Neuronal stem cell (in vitro differentiated cells): ENCODE data around the gene GTF2A1L.
"Not testable (repeated sequence)": the region's sequence is repeated elsewhere in the genome, so short reads cannot be mapped to it uniquely, and the experiment has no call there.

Experiments used
- DNase-seq: peaks from one replicate; pipeline ENCODE4 v3.0.0-alpha.2; 2013; ENCODE audit warnings: low spot score
- H2AFZ ChIP-seq: one replicate; pipeline ENCODE4 v1.6.1; 2013; ENCODE audit warnings: mild to moderate bottlenecking, low read length, inconsistent platforms
- H2AK5ac ChIP-seq: 2 replicates; pipeline ENCODE4 v1.6.1; 2013; ENCODE audit warnings: low read depth, mild to moderate bottlenecking, inconsistent platforms, low read length, moderate library complexity, mixed read lengths
- H2BK120ac ChIP-seq: 2 replicates; pipeline ENCODE4 v1.6.1; 2013; ENCODE audit warnings: low read depth, mild to moderate bottlenecking, inconsistent platforms, low read length, moderate library complexity, mixed read lengths
- H2BK12ac ChIP-seq: one replicate; pipeline ENCODE4 v1.6.1; 2013; ENCODE audit warnings: low read length, inconsistent platforms
- H2BK15ac ChIP-seq: 2 replicates; pipeline ENCODE4 v1.6.1; 2013; ENCODE audit warnings: mild to moderate bottlenecking, low read length, inconsistent platforms, mixed read lengths
- H2BK5ac ChIP-seq: one replicate; pipeline ENCODE4 v1.6.1; 2013; ENCODE audit warnings: inconsistent platforms, mild to moderate bottlenecking, low read length, moderate library complexity
- H3K14ac ChIP-seq: one replicate; pipeline ENCODE4 v1.6.1; 2013; ENCODE audit warnings: low read length, inconsistent platforms
- H3K18ac ChIP-seq: 2 replicates; pipeline ENCODE4 v1.6.1; 2013; ENCODE audit warnings: low read length, inconsistent platforms
- H3K23ac ChIP-seq: 2 replicates; pipeline ENCODE4 v1.6.1; 2013; ENCODE audit warnings: low read depth, mild to moderate bottlenecking, mixed read lengths, low read length, inconsistent platforms; ENCODE audit not compliant: poor library complexity
- H3K27ac ChIP-seq: replicated peaks from 3 replicates; pipeline ENCODE4 v1.5.1; 2013; ENCODE audit warnings: low read length, inconsistent platforms
- H3K27me3 ChIP-seq, 3 experiments: 2 replicates each; pipeline ENCODE4 v1.6.1; 2013; ENCODE audit warnings: low read length in 3 of 3, mild to moderate bottlenecking in 2 of 3, inconsistent platforms in 1 of 3, low read depth in 1 of 3, mixed read lengths in 1 of 3, moderate library complexity in 1 of 3; ENCODE audit not compliant: control insufficient read depth in 3 of 3, insufficient read depth in 3 of 3
- H3K36me3 ChIP-seq, 2 donors: replicated peaks in 1 of 2; 2 replicates each; pipeline ENCODE4 v1.6.1; 2013; ENCODE audit warnings: low read length in 2 of 2; ENCODE audit not compliant: control insufficient read depth in 2 of 2, insufficient read depth in 2 of 2
- H3K4ac ChIP-seq: 2 replicates; pipeline ENCODE4 v1.6.1; 2013; ENCODE audit warnings: inconsistent platforms, mild to moderate bottlenecking, low read length, moderate library complexity
- H3K4me1 ChIP-seq, 2 donors: 1 replicate in 1 of 2; 2 replicates in 1 of 2; pipeline ENCODE4 v1.6.1; 2013; ENCODE audit warnings: low read length in 2 of 2, low read depth in 1 of 2; ENCODE audit not compliant: control insufficient read depth in 2 of 2, insufficient read depth in 1 of 2
- H3K4me2 ChIP-seq: one replicate; pipeline ENCODE4 v1.6.1; 2013; ENCODE audit warnings: mild to moderate bottlenecking, low read length, inconsistent platforms; ENCODE audit not compliant: insufficient read depth, poor library complexity, severe bottlenecking
- H3K4me3 ChIP-seq, 2 donors: 2 replicates each; pipeline ENCODE4 v1.5.1; 2013; ENCODE audit warnings: low read length in 2 of 2, mild to moderate bottlenecking in 2 of 2, inconsistent platforms in 1 of 2, moderate library complexity in 1 of 2
- H3K79me1 ChIP-seq: one replicate; pipeline ENCODE4 v1.6.1; 2013; ENCODE audit warnings: low read depth, mild to moderate bottlenecking, inconsistent platforms, low read length, moderate library complexity
- H3K9ac ChIP-seq: one replicate; pipeline ENCODE4 v1.6.1; 2013; ENCODE audit warnings: mild to moderate bottlenecking, low read depth, low read length, inconsistent platforms; ENCODE audit not compliant: poor library complexity
- H3K9me3 ChIP-seq, 2 donors: replicated peaks in 1 of 2; 2 replicates each; pipeline versions ENCODE3 to v1.6.1; 2013; ENCODE audit warnings: low read length in 2 of 2, mild to moderate bottlenecking in 2 of 2, inconsistent platforms in 1 of 2, low read depth in 1 of 2, mixed read lengths in 1 of 2, moderate library complexity in 1 of 2; ENCODE audit not compliant: control insufficient read depth in 2 of 2, insufficient read depth in 1 of 2
- H4K8ac ChIP-seq: one replicate; pipeline ENCODE4 v1.6.1; 2013; ENCODE audit warnings: low read depth, mild to moderate bottlenecking, inconsistent platforms, low read length, moderate library complexity
- H4K91ac ChIP-seq: one replicate; pipeline ENCODE4 v1.6.1; 2013; ENCODE audit warnings: low read length, low read depth, mild to moderate bottlenecking, inconsistent platforms; ENCODE audit not compliant: poor library complexity
- WGBS, 2 donors: extraction: QIAGEN DNeasy Blood & Tissue Kit; methylation state at CpG; one replicate each; pipeline ENCODE4 v1.1.7; 2013; ENCODE audit warnings: missing lambda C conversion rate in 2 of 2, mixed read lengths in 1 of 2; ENCODE audit not compliant: insufficient read length in 2 of 2, insufficient replicate concordance in 1 of 2; ENCODE audit errors: extremely low coverage in 2 of 2; 5-methylcytosine and 5-hydroxymethylcytosine counted together

The GTF2A1L gene

DNA sequence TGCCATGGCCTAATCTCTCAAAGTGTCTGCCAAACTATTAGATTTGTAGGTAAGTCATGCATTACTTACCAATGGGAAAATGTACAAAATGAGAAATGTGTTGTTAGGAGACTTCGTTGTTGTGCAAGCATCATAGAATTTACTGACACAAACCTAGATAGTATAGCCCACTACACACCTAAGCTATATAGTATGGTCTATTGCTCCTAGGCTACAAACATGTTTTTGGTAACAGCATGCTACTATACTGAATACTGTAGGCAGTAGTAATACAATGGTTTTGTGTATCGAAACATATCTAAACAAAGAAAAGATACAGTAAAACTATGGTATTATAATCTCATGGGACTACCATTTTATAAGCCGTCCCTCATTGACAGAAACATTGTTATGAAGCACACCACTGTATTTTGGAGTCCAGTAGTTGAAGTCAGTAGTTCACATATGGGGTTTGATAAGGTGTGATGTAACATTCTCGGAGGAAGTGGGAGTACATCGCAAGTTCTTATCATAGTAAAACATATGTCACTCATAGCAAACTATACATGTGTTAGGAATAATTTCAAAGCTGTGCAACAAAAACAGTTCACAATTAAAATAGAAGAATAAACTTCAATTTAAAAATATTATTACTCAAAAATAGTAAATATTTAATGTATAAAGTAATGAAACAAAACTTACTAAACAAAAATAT, 12.0 kb upstream of the GTF2A1L start:
- Histone ChIP-seq H2AK5ac (no peak overlapping the region), H2AFZ (no peak overlapping the region), H3K27me3 (no peaks in the 10 kb centered on the region), H3K79me1 (no peaks in the 10 kb centered on the region), H3K36me3 (no peaks in the 10 kb centered on the region), H3K4me3 (no peak overlapping the region), H3K18ac (no peak overlapping the region), H3K9ac (no peak overlapping the region), H3K9me3 (no peaks in the 10 kb centered on the region), H3K14ac (no peak overlapping the region), H3K27ac (no peak overlapping the region), H4K91ac (no peak overlapping the region), H4K8ac (no peak overlapping the region), H3K4ac (no peak overlapping the region), H2BK120ac (no peak overlapping the region), H3K23ac (no peak overlapping the region), H2BK5ac (no peak overlapping the region), H3K4me2 (no peak overlapping the region), H2BK15ac (no peak overlapping the region), H3K4me1 (no peaks in the 10 kb centered on the region), H2BK12ac (no peak overlapping the region)
- WGBS, 2 donors = no CpG with 5 or more reads among the region's 5 CpGs
- no peak for DNase-seq

DNA sequence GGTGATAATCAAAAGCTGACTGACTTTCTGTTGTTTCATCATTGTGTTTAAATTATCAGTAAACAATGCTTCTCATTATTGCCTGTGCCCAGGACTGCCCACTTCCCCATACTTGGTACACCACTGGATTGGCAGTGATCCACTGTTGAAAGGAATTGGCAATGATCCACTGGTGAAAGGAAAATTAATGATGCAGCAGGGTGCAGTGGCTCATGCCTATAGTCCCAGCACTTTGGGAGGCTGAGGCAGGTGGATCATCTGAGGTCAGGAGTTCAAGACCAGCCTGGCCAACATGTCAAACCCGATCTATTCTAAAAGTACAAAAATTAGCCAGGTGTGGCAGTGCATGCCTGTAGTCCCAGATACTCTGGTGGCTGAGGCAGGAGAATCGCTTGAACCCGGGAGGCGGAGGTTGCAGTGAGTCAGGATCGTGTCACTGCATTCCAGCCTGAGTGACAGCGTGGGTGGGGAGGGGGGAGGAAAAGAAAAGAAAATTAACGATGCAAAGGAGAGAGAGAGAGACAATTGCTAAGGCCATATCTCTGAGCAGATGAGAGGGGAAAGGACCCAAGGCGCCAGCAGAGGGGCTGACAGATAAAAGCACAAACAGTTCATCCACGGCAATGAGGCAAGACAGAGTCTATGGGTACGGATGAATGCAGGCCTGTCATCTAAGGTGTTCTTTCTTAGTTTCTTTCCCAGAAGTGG, 10.2 kb upstream of the GTF2A1L start:
- no CpG with 5 or more reads among the region's 10 CpGs for WGBS, 2 donors
- Histone ChIP-seq H2BK120ac (no peak overlapping the region), H2BK5ac (no peak overlapping the region), H2BK15ac (no peak overlapping the region), H3K79me1 (no peaks in the 10 kb centered on the region), H2AFZ (no peak overlapping the region), H3K4ac (no peak overlapping the region), H3K36me3 (no peaks in the 10 kb centered on the region), H3K27me3 (no peaks in the 10 kb centered on the region), H3K9me3 (no peaks in the 10 kb centered on the region), H3K18ac (no peak overlapping the region), H3K27ac (no peak overlapping the region), H4K91ac (no peak overlapping the region), H2AK5ac (no peak overlapping the region), H3K4me3 (no peak overlapping the region), H3K4me1 (no peaks in the 10 kb centered on the region), H3K14ac (no peak overlapping the region), H3K9ac (no peak overlapping the region), H2BK12ac (no peak overlapping the region), H3K23ac (no peak overlapping the region), H4K8ac (no peak overlapping the region), H3K4me2 (no peak overlapping the region)
- no peak for DNase-seq

DNA sequence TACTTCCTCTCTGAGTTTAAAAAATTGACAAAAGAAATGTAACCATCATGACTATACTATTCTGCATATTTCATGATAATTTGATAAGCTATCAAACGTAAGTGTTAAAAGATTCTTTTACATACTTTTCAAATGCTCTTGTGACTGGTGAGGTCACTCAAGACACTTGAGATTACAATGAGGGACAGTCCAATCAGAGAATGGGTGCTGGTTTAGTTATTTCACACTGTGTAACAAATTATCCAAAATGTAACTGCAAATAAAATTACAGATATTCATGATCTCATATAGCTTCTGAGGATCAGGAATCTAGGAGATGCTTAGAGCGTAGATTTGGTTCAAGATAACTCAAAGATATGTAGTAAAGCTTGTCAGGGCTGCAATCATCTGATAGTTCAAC, 4.4 kb upstream of the GTF2A1L start:
- no peaks in the 10 kb centered on the region for H3K4me1 ChIP-seq
- WGBS, 2 donors = no CpG with 5 or more reads among the region's 2 CpGs
- H3K4ac ChIP-seq = no peak overlapping the region

DNA sequence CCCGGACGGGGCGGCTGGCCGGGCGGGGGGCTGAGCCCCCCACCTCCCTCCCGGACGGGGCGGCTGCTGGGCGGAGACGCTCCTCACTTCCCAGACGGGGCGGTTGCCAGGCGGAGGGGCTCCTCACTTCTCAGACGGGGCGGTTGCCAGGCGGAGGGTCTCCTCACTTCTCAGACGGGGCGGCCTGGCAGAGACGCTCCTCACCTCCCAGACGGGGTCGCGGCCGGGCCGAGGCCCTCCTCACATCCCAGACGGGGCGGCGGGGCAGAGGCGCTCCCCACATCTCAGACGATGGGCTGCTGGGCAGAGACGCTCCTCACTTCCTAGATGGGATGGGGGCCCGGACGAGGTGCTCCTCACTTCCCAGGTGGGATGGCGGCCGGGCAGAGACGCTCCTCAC, 3.1 kb upstream of the GTF2A1L start:
- not testable (repeated sequence) for H3K18ac ChIP-seq, H4K91ac ChIP-seq, H3K4me3 ChIP-seq, H2AFZ ChIP-seq, H3K36me3 ChIP-seq, H3K4me1 ChIP-seq, DNase-seq, H2BK15ac ChIP-seq, H3K9ac ChIP-seq, H3K9me3 ChIP-seq, H3K4me2 ChIP-seq, H2BK5ac ChIP-seq, H4K8ac ChIP-seq, H2AK5ac ChIP-seq, H3K27ac ChIP-seq, H3K79me1 ChIP-seq, H2BK120ac ChIP-seq, H3K14ac ChIP-seq, H3K23ac ChIP-seq, H3K27me3 ChIP-seq, H3K4ac ChIP-seq, H2BK12ac ChIP-seq
- WGBS, 2 donors = no CpG with 5 or more reads among the region's 35 CpGs

More for the DNA sequence above, 4.4 kb upstream of the GTF2A1L start:
- no peak overlapping the region for H3K18ac ChIP-seq
- H3K27ac ChIP-seq = no peak overlapping the region
- H3K9me3 ChIP-seq = peaks cover 0 to 2% of the 10 kb centered on the region in 2 donors
- no peaks in the 10 kb centered on the region for H3K79me1 ChIP-seq
- H2BK15ac ChIP-seq = no peak overlapping the region
- no peak overlapping the region for H2AK5ac ChIP-seq
- no peak overlapping the region for H2BK120ac ChIP-seq
- no peaks in the 10 kb centered on the region for H3K27me3 ChIP-seq
- no peak overlapping the region for H3K4me3 ChIP-seq
- H2AFZ ChIP-seq = no peak overlapping the region
- no peak overlapping the region for H3K14ac ChIP-seq
- H2BK12ac ChIP-seq = no peak overlapping the region
- H2BK5ac ChIP-seq = no peak overlapping the region
- no peak for DNase-seq
- H4K8ac ChIP-seq = no peak overlapping the region
- H3K23ac ChIP-seq = no peak overlapping the region
- H3K36me3 ChIP-seq = no peaks in the 10 kb centered on the region
- no peak overlapping the region for H3K9ac ChIP-seq
- no peak overlapping the region for H4K91ac ChIP-seq
- no peak overlapping the region for H3K4me2 ChIP-seq
